Activated naive CD4-positive, alpha-beta T cell (primary cell): ENCODE data around the gene NOL4L.

Experiments used
- DNase-seq, 4 experiments: peaks; one replicate each; lab custom pipeline; 2025; lab: John Stamatoyannopoulos, UW

The NOL4L gene

GRCh38 chr20:32613192-32614053 is 28.3 kb upstream of the NOL4L start:
- DNase-seq = no peak

- DNase-seq = no peak
Observed at GRCh38 chr20:32612351-32613191, 27.4 kb upstream of the NOL4L start.

GRCh38 chr20:32611868-32612267 is 26.7 kb upstream of the NOL4L start:
- DNase-seq = no peak

- no peak for DNase-seq
Observed at GRCh38 chr20:32611286-32611685, 26.2 kb upstream of the NOL4L start.

GRCh38 chr20:32610472-32611218 is 25.5 kb upstream of the NOL4L start:
- no peak for DNase-seq

GRCh38 chr20:32609993-32610392 is 24.9 kb upstream of the NOL4L start:
- DNase-seq = no peak

GRCh38 chr20:32609111-32609773 is 24.1 kb upstream of the NOL4L start:
- no peak for DNase-seq

GRCh38 chr20:32608664-32609015 is 23.5 kb upstream of the NOL4L start:
- DNase-seq = no peak

- no peak for DNase-seq
Observed at GRCh38 chr20:32607727-32608663, 22.9 kb upstream of the NOL4L start.

- DNase-seq = no peak
Observed at GRCh38 chr20:32607324-32607723, 22.2 kb upstream of the NOL4L start.

- DNase-seq = no peak
Observed at GRCh38 chr20:32606790-32607189, 21.7 kb upstream of the NOL4L start.

- DNase-seq = no peak
Observed at GRCh38 chr20:32606107-32606506, 21.0 kb upstream of the NOL4L start.

GRCh38 chr20:32605167-32605656 is 20.1 kb upstream of the NOL4L start:
- no peak for DNase-seq

GRCh38 chr20:32603046-32603726 is 18.1 kb upstream of the NOL4L start:
- DNase-seq = no peak

- no peak for DNase-seq
Observed at GRCh38 chr20:32602273-32602672, 17.1 kb upstream of the NOL4L start.

GRCh38 chr20:32600681-32601237 is 15.6 kb upstream of the NOL4L start:
- DNase-seq = no peak

GRCh38 chr20:32599783-32600340 is 14.7 kb upstream of the NOL4L start:
- DNase-seq = no peak

GRCh38 chr20:32598606-32599005 is 13.5 kb upstream of the NOL4L start:
- DNase-seq = no peak

GRCh38 chr20:32597714-32598113 is 12.6 kb upstream of the NOL4L start:
- no peak for DNase-seq
